Measurements from ENCODE around the gene FZD2.

DNA sequence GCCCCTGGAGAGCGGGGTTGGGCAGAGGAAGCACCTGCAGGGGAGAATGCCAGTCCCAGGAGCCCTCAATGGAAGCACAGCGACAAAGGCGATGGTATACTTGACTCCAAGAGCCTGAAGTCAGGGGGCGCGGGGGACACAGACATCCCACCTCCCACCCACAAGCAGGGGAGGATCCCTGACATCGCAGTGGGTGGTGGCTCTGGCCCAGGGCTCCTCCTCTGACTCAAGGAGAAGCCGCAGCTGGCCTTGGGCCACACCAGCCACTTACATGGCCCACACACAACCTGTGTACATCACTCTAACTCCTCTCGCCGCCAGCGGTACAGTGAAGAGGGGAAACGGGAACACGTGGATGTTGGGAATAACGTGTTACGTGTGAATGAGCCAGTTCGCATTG is 44.3 kb downstream of the FZD2 start:
- TF ChIP-seq CTCF (conservative IDR thresholded peaks at IDR 0.05 in 1 of 2, IDR thresholded peaks at IDR 0.05 in 1 of 2; ENCODE audit: extremely low read depth in 1 of 2, insufficient read depth in 1 of 2, low read depth in 1 of 2, low read length in 2 of 2): no peak
- TF ChIP-seq EZH2 (IDR thresholded peaks at IDR 0.05; ENCODE audit: borderline replicate concordance, low read length): no peak

Measured in mammary epithelial cell (primary cell).